ENCODE measurements around the gene NCAM2. TPM values are rescaled to one million over a fixed set of nuclear protein-coding genes. Genes with fewer than 3 reads are reported as not detected.

NCAM2 gene
- total RNA-seq, 1 donor from 2014 or later: 22.6 TPM

DNA sequence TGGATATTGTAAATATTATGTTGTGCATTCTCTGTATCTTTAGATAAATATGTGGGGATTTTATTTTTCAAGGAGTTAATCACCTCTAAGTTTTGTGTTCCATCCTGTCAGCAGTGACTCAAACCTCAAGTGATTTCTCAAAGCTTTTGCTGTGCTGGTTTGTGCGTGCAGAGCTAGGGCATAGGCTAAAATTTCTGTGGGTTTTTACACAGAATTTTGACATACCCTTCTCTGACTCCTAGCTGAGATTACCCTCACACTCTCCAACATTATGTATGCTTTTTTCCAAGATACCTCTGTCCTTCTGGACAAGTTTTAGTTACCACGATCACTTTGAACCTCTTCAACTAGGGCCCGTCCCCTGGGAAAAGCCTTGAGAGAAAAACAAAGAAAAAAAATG lies 384.9 kb downstream of the NCAM2 start:
- Mint-ChIP-seq H3K36me3 (no peaks in the 10 kb centered on the region), H3K4me1 (ENCODE audit: unreplicated experiment) (no peaks in the 10 kb centered on the region), H3K9me3 (no peaks in the 10 kb centered on the region), H3K4me3 (no peak overlapping the region), H3K27ac (no peak overlapping the region), H3K27me3 (no peaks in the 10 kb centered on the region)
- no peak for TF ChIP-seq CTCF (conservative IDR thresholded peaks at IDR 0.05)
- no peak for DNase-seq (ENCODE audit: extremely low spot score, unreplicated experiment)

- TF ChIP-seq CTCF (conservative IDR thresholded peaks at IDR 0.05): no peak
- H3K9me3 Mint-ChIP-seq: peaks cover 5% of the 10 kb centered on the region
- no peaks in the 10 kb centered on the region for H3K36me3 Mint-ChIP-seq
- DNase-seq (ENCODE audit: extremely low spot score, unreplicated experiment): no peak
- H3K27me3 Mint-ChIP-seq: no peaks in the 10 kb centered on the region
- H3K27ac Mint-ChIP-seq: no peak overlapping the region
- H3K4me3 Mint-ChIP-seq: no peak overlapping the region
- H3K4me1 Mint-ChIP-seq (ENCODE audit: unreplicated experiment): no peaks in the 10 kb centered on the region
Measured at GRCh38 chr21:21384977-21385376, 386.8 kb downstream of the NCAM2 start.

- peaks cover 5% of the 10 kb centered on the region for H3K9me3 Mint-ChIP-seq
- H3K4me3 Mint-ChIP-seq: no peak overlapping the region
- no peaks in the 10 kb centered on the region for H3K27me3 Mint-ChIP-seq
- DNase-seq (ENCODE audit: extremely low spot score, unreplicated experiment): no peak
- no peak overlapping the region for H3K27ac Mint-ChIP-seq
- no peaks in the 10 kb centered on the region for H3K4me1 Mint-ChIP-seq (ENCODE audit: unreplicated experiment)
- H3K36me3 Mint-ChIP-seq: no peaks in the 10 kb centered on the region
- no peak for TF ChIP-seq CTCF (conservative IDR thresholded peaks at IDR 0.05)
Measured at GRCh38 chr21:21385404-21385803, 387.2 kb downstream of the NCAM2 start.

GRCh38 chr21:21387916-21388315 lies 389.7 kb downstream of the NCAM2 start:
- Mint-ChIP-seq H3K36me3 (no peaks in the 10 kb centered on the region), H3K27me3 (no peaks in the 10 kb centered on the region), H3K27ac (no peak overlapping the region), H3K9me3 (peaks cover 5% of the 10 kb centered on the region), H3K4me1 (ENCODE audit: unreplicated experiment) (no peaks in the 10 kb centered on the region), H3K4me3 (no peak overlapping the region)
- no peak for TF ChIP-seq CTCF (conservative IDR thresholded peaks at IDR 0.05)
- no peak for DNase-seq (ENCODE audit: extremely low spot score, unreplicated experiment)

GRCh38 chr21:21394064-21394463 lies 395.9 kb downstream of the NCAM2 start:
- H3K4me3 Mint-ChIP-seq: no peak overlapping the region
- no peak for DNase-seq (ENCODE audit: extremely low spot score, unreplicated experiment)

More at GRCh38 chr21:21394064-21394463, 395.9 kb downstream of the NCAM2 start:
- H3K36me3 Mint-ChIP-seq: peaks cover 6% of the 10 kb centered on the region
- peaks cover 11% of the 10 kb centered on the region for H3K9me3 Mint-ChIP-seq
- no peak for TF ChIP-seq CTCF (conservative IDR thresholded peaks at IDR 0.05)
- H3K27me3 Mint-ChIP-seq: no peaks in the 10 kb centered on the region
- no peak overlapping the region for H3K27ac Mint-ChIP-seq
- H3K4me1 Mint-ChIP-seq (ENCODE audit: unreplicated experiment): no peaks in the 10 kb centered on the region

Data from type B pancreatic cell (in vitro differentiated cells).